Measurements from ENCODE around the gene EXTL2. TPM values are rescaled to one million over a fixed set of nuclear protein-coding genes. Genes with fewer than 3 reads are reported as not detected.
"Not testable (repeated sequence)": the region's sequence is repeated elsewhere in the genome, so short reads cannot be mapped to it uniquely, and the experiment has no call there.

Gene EXTL2
- total RNA-seq: 1 to 10 TPM in 1 of 2 donors, under 1 TPM in 1; 0.85 to 1.4 TPM
- total RNA-seq: 2.3 to 2.4 reads per million in 2 donors

GRCh38 chr1:100894603-100895539 lies at the start of gene EXTL2:
EXTL2 (minus strand) TSS chr1:100894842; CDS start chr1:100888757, 6,085 bp downstream.
- Mint-ChIP-seq H3K27me3 (no peaks in the 10 kb centered on the region), H3K4me1 (peaks cover 32% of the 10 kb centered on the region), H3K27ac (peak within 1 kb of the TSS; percentile 100), H3K4me3 (peak within 1 kb of the TSS; percentile 99), H3K36me3 (ENCODE audit: low read depth) (peaks cover 9% of the 10 kb centered on the region)
- peak; percentile 31 to 61 (median 49) for DNase-seq
- H3K9me3 ChIP-seq (ENCODE audit: control insufficient read depth, low read length, poor library complexity, severe bottlenecking): no peaks in the 10 kb centered on the region
- ATAC-seq: peak; percentile 20

GRCh38 chr1:100943533-100943932 lies 48.9 kb upstream of the EXTL2 start:
- no peak for ATAC-seq
- Mint-ChIP-seq H3K4me3 (no peak overlapping the region), H3K4me1 (peaks cover 11% of the 10 kb centered on the region), H3K27ac (no peak overlapping the region), H3K36me3 (ENCODE audit: low read depth) (peaks cover 19% of the 10 kb centered on the region), H3K27me3 (no peaks in the 10 kb centered on the region)
- no peak for DNase-seq
- H3K9me3 ChIP-seq (ENCODE audit: control insufficient read depth, low read length, poor library complexity, severe bottlenecking): peaks cover 8% of the 10 kb centered on the region

GRCh38 chr1:100942304-100943046 lies 47.8 kb upstream of the EXTL2 start:
- Mint-ChIP-seq H3K36me3 (ENCODE audit: low read depth) (peaks cover 16% of the 10 kb centered on the region), H3K27ac (peak overlapping the region; percentile 2), H3K4me3 (no peak overlapping the region), H3K4me1 (peaks cover 12% of the 10 kb centered on the region), H3K27me3 (no peaks in the 10 kb centered on the region)
- DNase-seq (no peak), ATAC-seq (no peak)
- H3K9me3 ChIP-seq (ENCODE audit: control insufficient read depth, low read length, poor library complexity, severe bottlenecking): peaks cover 5% of the 10 kb centered on the region

GRCh38 chr1:100941580-100942216 lies 47.1 kb upstream of the EXTL2 start:
- ATAC-seq (no peak), DNase-seq (no peak)
- Mint-ChIP-seq H3K4me3 (no peak overlapping the region), H3K27ac (peak overlapping the region; percentile 2), H3K4me1 (peaks cover 13% of the 10 kb centered on the region), H3K27me3 (no peaks in the 10 kb centered on the region), H3K36me3 (ENCODE audit: low read depth) (peaks cover 16% of the 10 kb centered on the region)
- H3K9me3 ChIP-seq (ENCODE audit: control insufficient read depth, low read length, poor library complexity, severe bottlenecking): peaks cover 3% of the 10 kb centered on the region

GRCh38 chr1:100941098-100941527 lies 46.5 kb upstream of the EXTL2 start:
- DNase-seq (no peak), ATAC-seq (no peak)
- H3K27ac Mint-ChIP-seq: no peak overlapping the region
- H3K27me3 Mint-ChIP-seq: no peaks in the 10 kb centered on the region
- peaks cover 16% of the 10 kb centered on the region for H3K4me1 Mint-ChIP-seq
- H3K9me3 ChIP-seq (ENCODE audit: control insufficient read depth, low read length, poor library complexity, severe bottlenecking): peaks cover 3% of the 10 kb centered on the region
- H3K36me3 Mint-ChIP-seq (ENCODE audit: low read depth): peaks cover 15% of the 10 kb centered on the region
- H3K4me3 Mint-ChIP-seq: no peak overlapping the region

GRCh38 chr1:100936194-100936967 lies 41.7 kb upstream of the EXTL2 start:
- ATAC-seq: no peak
- peak overlapping the region; percentile 12 for H3K27ac Mint-ChIP-seq
- H3K4me3 Mint-ChIP-seq: no peak overlapping the region

GRCh38 chr1:100933555-100933954 lies 38.9 kb upstream of the EXTL2 start:
- Mint-ChIP-seq H3K27ac (peak overlapping the region; percentile 91), H3K4me1 (peaks cover 26% of the 10 kb centered on the region), H3K4me3 (peak overlapping the region; percentile 41)
- ATAC-seq; DNase-seq; H3K36me3 Mint-ChIP-seq (ENCODE audit: low read depth); H3K27me3 Mint-ChIP-seq; H3K9me3 ChIP-seq (ENCODE audit: control insufficient read depth, low read length, poor library complexity, severe bottlenecking): not testable (repeated sequence)

More at GRCh38 chr1:100936194-100936967, 41.7 kb upstream of the EXTL2 start:
- DNase-seq: no peak
- H3K4me1 Mint-ChIP-seq: peaks cover 22% of the 10 kb centered on the region
- H3K9me3 ChIP-seq (ENCODE audit: control insufficient read depth, low read length, poor library complexity, severe bottlenecking): no peaks in the 10 kb centered on the region
- peaks cover 14% of the 10 kb centered on the region for H3K36me3 Mint-ChIP-seq (ENCODE audit: low read depth)
- H3K27me3 Mint-ChIP-seq: no peaks in the 10 kb centered on the region

GRCh38 chr1:100931716-100932115 lies 37.1 kb upstream of the EXTL2 start:
- H3K4me1 Mint-ChIP-seq: peaks cover 25% of the 10 kb centered on the region
- peaks cover 7% of the 10 kb centered on the region for H3K36me3 Mint-ChIP-seq (ENCODE audit: low read depth)
- H3K27ac Mint-ChIP-seq: peak overlapping the region; percentile 91
- no peak overlapping the region for H3K4me3 Mint-ChIP-seq
- H3K9me3 ChIP-seq (ENCODE audit: control insufficient read depth, low read length, poor library complexity, severe bottlenecking): no peaks in the 10 kb centered on the region
- no peak for DNase-seq
- no peak for ATAC-seq
- no peaks in the 10 kb centered on the region for H3K27me3 Mint-ChIP-seq

GRCh38 chr1:100930494-100930893 lies 35.9 kb upstream of the EXTL2 start:
- ATAC-seq (peak; percentile 19), DNase-seq (no peak)

GRCh38 chr1:100928128-100928527 lies 33.5 kb upstream of the EXTL2 start:
- Mint-ChIP-seq H3K27ac (no peak overlapping the region), H3K4me1 (peaks cover 37% of the 10 kb centered on the region), H3K4me3 (no peak overlapping the region), H3K27me3 (no peaks in the 10 kb centered on the region), H3K36me3 (ENCODE audit: low read depth) (peaks cover 3% of the 10 kb centered on the region)
- peak; percentile 14 for ATAC-seq
- no peak for DNase-seq
- H3K9me3 ChIP-seq (ENCODE audit: control insufficient read depth, low read length, poor library complexity, severe bottlenecking): no peaks in the 10 kb centered on the region

More at GRCh38 chr1:100930494-100930893, 35.9 kb upstream of the EXTL2 start:
- Mint-ChIP-seq H3K4me1 (peaks cover 25% of the 10 kb centered on the region), H3K4me3 (peak overlapping the region; percentile 19), H3K27me3 (no peaks in the 10 kb centered on the region), H3K36me3 (ENCODE audit: low read depth) (peaks cover 7% of the 10 kb centered on the region), H3K27ac (peak overlapping the region; percentile 91)
- no peaks in the 10 kb centered on the region for H3K9me3 ChIP-seq (ENCODE audit: control insufficient read depth, low read length, poor library complexity, severe bottlenecking)

GRCh38 chr1:100927276-100927675 lies 32.6 kb upstream of the EXTL2 start:
- no peak overlapping the region for H3K27ac Mint-ChIP-seq
- no peaks in the 10 kb centered on the region for H3K27me3 Mint-ChIP-seq

GRCh38 chr1:100926240-100926639 lies 31.6 kb upstream of the EXTL2 start:
- Mint-ChIP-seq H3K27ac (no peak overlapping the region), H3K36me3 (ENCODE audit: low read depth) (peaks cover 2% of the 10 kb centered on the region), H3K4me1 (peaks cover 28% of the 10 kb centered on the region), H3K4me3 (no peak overlapping the region), H3K27me3 (no peaks in the 10 kb centered on the region)
- ATAC-seq: no peak
- no peaks in the 10 kb centered on the region for H3K9me3 ChIP-seq (ENCODE audit: control insufficient read depth, low read length, poor library complexity, severe bottlenecking)
- DNase-seq: no peak

More at GRCh38 chr1:100927276-100927675, 32.6 kb upstream of the EXTL2 start:
- Mint-ChIP-seq H3K36me3 (ENCODE audit: low read depth) (peaks cover 2% of the 10 kb centered on the region), H3K4me1 (peaks cover 37% of the 10 kb centered on the region), H3K4me3 (no peak overlapping the region)
- H3K9me3 ChIP-seq (ENCODE audit: control insufficient read depth, low read length, poor library complexity, severe bottlenecking): no peaks in the 10 kb centered on the region
- DNase-seq: peak in 1 of 3 donors; percentile 15
- ATAC-seq: peak; percentile 86

All from T-helper 17 cell (primary cell).